Measurements from ENCODE around the gene MIAT.

MIAT gene

GRCh38 chr22:26643418-26644100, 13.8 kb upstream of the MIAT start:
- no peak overlapping the region for H3K4me3 ChIP-seq (ENCODE audit: control insufficient read depth, low read depth, low read length)
- no peak for TF ChIP-seq CTCF (IDR thresholded peaks at IDR 0.05; ENCODE audit: control insufficient read depth, insufficient read depth, low read depth, low read length, missing control alignments)
- no peak for DNase-seq (ENCODE audit: low read depth)

- no peak for TF ChIP-seq CTCF (IDR thresholded peaks at IDR 0.05; ENCODE audit: control insufficient read depth, insufficient read depth, low read depth, low read length, missing control alignments)
- H3K4me3 ChIP-seq (ENCODE audit: control insufficient read depth, low read depth, low read length), result no peak overlapping the region
- DNase-seq (ENCODE audit: low read depth), result no peak
Observed at GRCh38 chr22:26646158-26646557, 11.2 kb upstream of the MIAT start.

GRCh38 chr22:26648011-26648497, 9.3 kb upstream of the MIAT start:
- H3K4me3 ChIP-seq (ENCODE audit: control insufficient read depth, low read depth, low read length), result no peak overlapping the region

GRCh38 chr22:26648528-26649388, 8.6 kb upstream of the MIAT start:
- TF ChIP-seq CTCF (IDR thresholded peaks at IDR 0.05; ENCODE audit: control insufficient read depth, insufficient read depth, low read depth, low read length, missing control alignments), result no peak
- H3K4me3 ChIP-seq (ENCODE audit: control insufficient read depth, low read depth, low read length), result no peak overlapping the region
- DNase-seq (ENCODE audit: low read depth), result no peak

More at GRCh38 chr22:26648011-26648497, 9.3 kb upstream of the MIAT start:
- TF ChIP-seq CTCF (IDR thresholded peaks at IDR 0.05; ENCODE audit: control insufficient read depth, insufficient read depth, low read depth, low read length, missing control alignments), result no peak
- no peak for DNase-seq (ENCODE audit: low read depth)

GRCh38 chr22:26650722-26651421, 6.5 kb upstream of the MIAT start:
- no peak for DNase-seq (ENCODE audit: low read depth)
- TF ChIP-seq CTCF (IDR thresholded peaks at IDR 0.05; ENCODE audit: control insufficient read depth, insufficient read depth, low read depth, low read length, missing control alignments), result no peak
- H3K4me3 ChIP-seq (ENCODE audit: control insufficient read depth, low read depth, low read length), result no peak overlapping the region

GRCh38 chr22:26651815-26652214, 5.6 kb upstream of the MIAT start:
- TF ChIP-seq CTCF (IDR thresholded peaks at IDR 0.05; ENCODE audit: control insufficient read depth, insufficient read depth, low read depth, low read length, missing control alignments), result no peak
- no peak for DNase-seq (ENCODE audit: low read depth)
- H3K4me3 ChIP-seq (ENCODE audit: control insufficient read depth, low read depth, low read length), result no peak overlapping the region
